ENCODE results near the gene ALS2. TPM values are rescaled to one million over a fixed set of nuclear protein-coding genes. Genes with fewer than 3 reads are reported as not detected.

Gene ALS2
- total RNA-seq, 2 experiments from 2014 or later, result 7.0 to 7.2 TPM

- H3K9me3 ChIP-seq (ENCODE audit: control insufficient read depth in 1 of 2, insufficient read depth in 1 of 2, low read length in 2 of 2), result no peaks in the 10 kb centered on the region
- Mint-ChIP-seq H3K27me3 (peaks cover 13% of the 10 kb centered on the region), H3K4me3 (no peak overlapping the region), H3K36me3 (ENCODE audit: low read depth) (no peaks in the 10 kb centered on the region), H3K27ac (no peak overlapping the region), H3K4me1 (ENCODE audit: low read depth) (no peaks in the 10 kb centered on the region), H3K9me3 (no peaks in the 10 kb centered on the region)
- DNase-seq (no peak), ATAC-seq (ENCODE audit: poor library complexity) (no peak)
- H3K4me3 ChIP-seq (ENCODE audit: low read length), result no peak overlapping the region
- no peaks in the 10 kb centered on the region for H3K4me1 ChIP-seq (ENCODE audit: insufficient read depth, low read length)
- intact Hi-C loops (cut with DNase I, micrococcal nuclease), result no loop called here
- peaks cover 0 to 4% of the 10 kb centered on the region in 2 experiments for H3K27me3 ChIP-seq (ENCODE audit: control insufficient read depth in 1 of 2, insufficient read depth in 2 of 2, low read length in 2 of 2)
- no peak overlapping the region for H3K27ac ChIP-seq (ENCODE audit: low read depth in 1 of 2, low read length in 2 of 2)
- ChIA-PET CTCF (no interaction called here), POLR2A (interaction anchor here (1.2 kb wide), 1 partner anchor 12 kb away, joined by 3 read pairs; the partner anchor contains the start of gene TMEM237)
- H3K36me3 ChIP-seq (ENCODE audit: insufficient read depth, low read length), result no peaks in the 10 kb centered on the region
- no peak for TF ChIP-seq CTCF (IDR thresholded peaks at IDR 0.05)
These were observed 125.9 kb downstream of the ALS2 start for GRCh38 chr2:201654616-201655384.

GRCh38 chr2:201653221-201653620, 127.5 kb downstream of the ALS2 start:
- intact Hi-C loops (cut with DNase I, micrococcal nuclease), result no loop called here
- no peak overlapping the region for H3K4me3 Mint-ChIP-seq
- peaks cover 0 to 4% of the 10 kb centered on the region in 2 experiments for H3K27me3 ChIP-seq (ENCODE audit: control insufficient read depth in 1 of 2, insufficient read depth in 2 of 2, low read length in 2 of 2)
- no peak overlapping the region for H3K27ac ChIP-seq (ENCODE audit: low read depth in 1 of 2, low read length in 2 of 2)
- ChIA-PET POLR2A (no interaction called here), CTCF (interaction anchor here (0.8 kb wide), 1 partner anchor 88 kb away, joined by 3 read pairs; no protein-coding TSS in a partner anchor)
- no peak overlapping the region for H3K27ac Mint-ChIP-seq
- H3K4me1 ChIP-seq (ENCODE audit: insufficient read depth, low read length), result no peaks in the 10 kb centered on the region
- H3K9me3 ChIP-seq (ENCODE audit: control insufficient read depth in 1 of 2, insufficient read depth in 1 of 2, low read length in 2 of 2), result no peaks in the 10 kb centered on the region
- H3K36me3 Mint-ChIP-seq (ENCODE audit: low read depth), result no peaks in the 10 kb centered on the region
- H3K4me1 Mint-ChIP-seq (ENCODE audit: low read depth), result no peaks in the 10 kb centered on the region
- H3K27me3 Mint-ChIP-seq, result peaks cover 13% of the 10 kb centered on the region
- TF ChIP-seq CTCF (IDR thresholded peaks at IDR 0.05), result no peak
- no peaks in the 10 kb centered on the region for H3K36me3 ChIP-seq (ENCODE audit: insufficient read depth, low read length)
- H3K9me3 Mint-ChIP-seq, result no peaks in the 10 kb centered on the region
- no peak overlapping the region for H3K4me3 ChIP-seq (ENCODE audit: low read length)
- ATAC-seq (ENCODE audit: poor library complexity) (no peak), DNase-seq (no peak)

Other genes starting within 250 kb of the ALS2 start
- 1 to 10 TPM; 4.0 to 4.6 TPM for gene TMEM237, start 137.4 kb downstream of the ALS2 start, total RNA-seq
- not detected for gene MPP4, start 82.3 kb downstream of the ALS2 start, total RNA-seq
- gene CDK15, start 25.6 kb upstream of the ALS2 start, total RNA-seq, result not detected

Measured in CD4-positive, alpha-beta T cell (primary cell).